ENCODE measurements around the gene C5orf15. TPM values are rescaled to one million over a fixed set of nuclear protein-coding genes. Genes with fewer than 3 reads are reported as not detected.

The C5orf15 gene
- total and polyA plus RNA-seq, 9 of the 15 experiments (the other 6 are each of a cell fraction or from before 2014, with no cell fraction given) = 23.3 to 50.7 (median 35.5) TPM

GRCh38 chr5:133930061-133930812, 38.2 kb downstream of the C5orf15 start (continued):
- TF ChIP-seq ZNF609 (CRISPR knock-in tag; IDR thresholded peaks at IDR 0.05; ENCODE audit: borderline replicate concordance) = peak; percentile 50; the same call in 1 of the 2 replicates
- TF ChIP-seq ZNF143 (CRISPR knock-in tag; IDR thresholded peaks at IDR 0.05) = no peak
- TF ChIP-seq REST (IDR thresholded peaks at IDR 0.05; ENCODE audit: borderline replicate concordance) = no peak
- TF ChIP-seq REST (CRISPR knock-in tag; IDR thresholded peaks at IDR 0.05; ENCODE audit: low read depth) = 0 out of 2 replicates have a peak, but pooled peaks have one; percentile 6
- TF ChIP-seq TFE3 (CRISPR knock-in tag; IDR thresholded peaks at IDR 0.05) = no peak
- TF ChIP-seq POLR2A (conservative IDR thresholded peaks at IDR 0.05) = peak; percentile 49
- TF ChIP-seq SRF (CRISPR knock-in tag; IDR thresholded peaks at IDR 0.05) = peak in 1 of 2 experiments; percentile 19; a peak in 1 of 4 replicates
- no peak for TF ChIP-seq TBL1XR1 (IDR thresholded peaks at IDR 0.05; ENCODE audit: low read length in 2 of 2)
- TF ChIP-seq RNF2 (IDR thresholded peaks at IDR 0.05) = no peak
- peak; percentile 77 for TF ChIP-seq FOSL1 (tag; conservative IDR thresholded peaks at IDR 0.05)
- TF ChIP-seq, protein P1, sequence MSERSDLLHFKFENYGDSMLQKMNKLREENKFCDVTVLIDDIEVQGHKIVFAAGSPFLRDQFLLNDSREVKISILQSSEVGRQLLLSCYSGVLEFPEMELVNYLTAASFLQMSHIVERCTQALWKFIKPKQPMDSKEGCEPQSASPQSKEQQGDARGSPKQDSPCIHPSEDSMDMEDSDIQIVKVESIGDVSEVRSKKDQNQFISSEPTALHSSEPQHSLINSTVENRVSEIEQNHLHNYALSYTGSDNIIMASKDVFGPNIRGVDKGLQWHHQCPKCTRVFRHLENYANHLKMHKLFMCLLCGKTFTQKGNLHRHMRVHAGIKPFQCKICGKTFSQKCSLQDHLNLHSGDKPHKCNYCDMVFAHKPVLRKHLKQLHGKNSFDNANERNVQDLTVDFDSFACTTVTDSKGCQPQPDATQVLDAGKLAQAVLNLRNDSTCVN (CRISPR knock-in tag; IDR thresholded peaks at IDR 0.05) = no peak

Data from K562 (cell line).